PFSK-1 (cell line): ENCODE results near the gene ZC3H18.

Source experiments
- POLR2AphosphoS5 ChIP-seq: IDR thresholded peaks from 2 replicates; pipeline ENCODE4 v1.6.1; 2012; ENCODE audit warnings: low read depth, mild to moderate bottlenecking, control low read depth, low read length, moderate library complexity
- TAF1 ChIP-seq: IDR thresholded peaks from 2 replicates; pipeline ENCODE4 v1.6.1; 2012; ENCODE audit warnings: low read length, control low read depth, borderline replicate concordance; ENCODE audit not compliant: insufficient read depth
- TF ChIP-seq, protein P1 (sequence below), 2 experiments: IDR thresholded peaks; 2 replicates each; pipeline versions ENCODE4 v1.6.1 to v1.8.0; 2011 to 2012; ENCODE audit warnings: low read depth in 2 of 2, low read length in 2 of 2, control low read depth in 1 of 2, inconsistent platforms in 1 of 2, mild to moderate bottlenecking in 1 of 2, moderate library complexity in 1 of 2; ENCODE audit not compliant: insufficient read depth in 1 of 2

GRCh38 chr16:88541831-88542616 is 28.2 kb upstream of the ZC3H18 start:
- TF ChIP-seq, protein P1, sequence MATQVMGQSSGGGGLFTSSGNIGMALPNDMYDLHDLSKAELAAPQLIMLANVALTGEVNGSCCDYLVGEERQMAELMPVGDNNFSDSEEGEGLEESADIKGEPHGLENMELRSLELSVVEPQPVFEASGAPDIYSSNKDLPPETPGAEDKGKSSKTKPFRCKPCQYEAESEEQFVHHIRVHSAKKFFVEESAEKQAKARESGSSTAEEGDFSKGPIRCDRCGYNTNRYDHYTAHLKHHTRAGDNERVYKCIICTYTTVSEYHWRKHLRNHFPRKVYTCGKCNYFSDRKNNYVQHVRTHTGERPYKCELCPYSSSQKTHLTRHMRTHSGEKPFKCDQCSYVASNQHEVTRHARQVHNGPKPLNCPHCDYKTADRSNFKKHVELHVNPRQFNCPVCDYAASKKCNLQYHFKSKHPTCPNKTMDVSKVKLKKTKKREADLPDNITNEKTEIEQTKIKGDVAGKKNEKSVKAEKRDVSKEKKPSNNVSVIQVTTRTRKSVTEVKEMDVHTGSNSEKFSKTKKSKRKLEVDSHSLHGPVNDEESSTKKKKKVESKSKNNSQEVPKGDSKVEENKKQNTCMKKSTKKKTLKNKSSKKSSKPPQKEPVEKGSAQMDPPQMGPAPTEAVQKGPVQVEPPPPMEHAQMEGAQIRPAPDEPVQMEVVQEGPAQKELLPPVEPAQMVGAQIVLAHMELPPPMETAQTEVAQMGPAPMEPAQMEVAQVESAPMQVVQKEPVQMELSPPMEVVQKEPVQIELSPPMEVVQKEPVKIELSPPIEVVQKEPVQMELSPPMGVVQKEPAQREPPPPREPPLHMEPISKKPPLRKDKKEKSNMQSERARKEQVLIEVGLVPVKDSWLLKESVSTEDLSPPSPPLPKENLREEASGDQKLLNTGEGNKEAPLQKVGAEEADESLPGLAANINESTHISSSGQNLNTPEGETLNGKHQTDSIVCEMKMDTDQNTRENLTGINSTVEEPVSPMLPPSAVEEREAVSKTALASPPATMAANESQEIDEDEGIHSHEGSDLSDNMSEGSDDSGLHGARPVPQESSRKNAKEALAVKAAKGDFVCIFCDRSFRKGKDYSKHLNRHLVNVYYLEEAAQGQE (IDR thresholded peaks at IDR 0.05; ENCODE audit: insufficient read depth in 1 of 2, low read depth in 2 of 2, low read length in 2 of 2), result no peak
- TF ChIP-seq TAF1, result no peak
- no peak for TF ChIP-seq POLR2AphosphoS5
